NCI-H1694 (cell line): ENCODE results near the gene GMFB.

Experiments used
- DNase-seq: peaks from one replicate; lab custom pipeline; 2025; lab: John Stamatoyannopoulos, UW

GMFB gene

DNA sequence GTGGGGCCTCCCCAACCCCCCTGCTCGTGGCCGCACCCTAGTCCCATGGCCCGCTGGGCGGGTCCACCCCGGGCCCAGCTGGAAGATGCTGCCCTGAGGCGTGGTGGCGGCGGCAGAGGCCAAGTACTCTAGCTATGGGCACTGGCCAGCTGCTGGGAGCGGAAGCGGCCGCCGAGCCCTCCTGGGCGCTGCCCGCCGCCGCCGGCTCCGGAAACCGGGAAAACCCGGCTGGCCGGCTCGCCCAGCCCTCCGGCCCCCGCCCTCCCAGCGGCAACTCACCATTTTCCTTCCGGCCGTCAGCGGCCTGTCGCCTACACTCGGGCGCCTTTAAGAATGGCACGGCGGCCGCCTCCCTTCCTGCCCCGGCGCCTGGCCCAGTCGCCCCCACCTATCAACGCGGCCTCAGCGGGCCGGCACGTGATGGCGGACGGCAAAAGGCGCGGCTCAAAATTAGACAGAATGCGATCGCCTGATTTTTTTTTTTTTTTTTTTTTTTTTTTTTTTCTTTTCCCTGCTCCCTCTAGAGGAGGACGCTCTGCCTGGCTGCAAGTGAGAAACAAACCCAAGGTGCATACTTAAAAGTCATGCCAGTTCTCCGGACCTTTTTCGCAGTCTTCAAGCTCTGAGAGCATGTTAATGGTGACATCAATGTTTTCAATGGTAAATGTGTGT, at the start of gene GMFB:
Gene GMFB (minus strand): TSS at position 335 of the 672 bp plus-strand sequence. CDS start 53 bp downstream, at position 282.
- peak; percentile 73 for DNase-seq

DNA sequence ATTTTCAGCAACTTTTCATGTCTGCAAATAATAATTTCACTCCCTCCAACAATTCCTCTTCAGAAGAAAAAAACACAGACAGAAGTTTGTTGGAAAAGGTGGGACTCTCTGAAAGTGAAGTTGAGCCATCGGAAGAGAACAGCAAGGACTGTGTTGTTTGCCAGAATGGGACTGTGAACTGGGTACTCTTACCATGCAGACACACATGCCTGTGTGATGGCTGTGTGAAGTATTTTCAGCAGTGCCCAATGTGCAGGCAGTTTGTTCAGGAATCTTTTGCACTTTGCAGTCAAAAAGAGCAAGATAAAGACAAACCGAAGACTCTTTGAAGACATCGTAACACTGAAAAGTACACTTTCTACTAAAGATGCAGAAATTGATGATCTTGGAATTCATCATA, 49.3 kb upstream of the GMFB start:
- no peak for DNase-seq

DNA sequence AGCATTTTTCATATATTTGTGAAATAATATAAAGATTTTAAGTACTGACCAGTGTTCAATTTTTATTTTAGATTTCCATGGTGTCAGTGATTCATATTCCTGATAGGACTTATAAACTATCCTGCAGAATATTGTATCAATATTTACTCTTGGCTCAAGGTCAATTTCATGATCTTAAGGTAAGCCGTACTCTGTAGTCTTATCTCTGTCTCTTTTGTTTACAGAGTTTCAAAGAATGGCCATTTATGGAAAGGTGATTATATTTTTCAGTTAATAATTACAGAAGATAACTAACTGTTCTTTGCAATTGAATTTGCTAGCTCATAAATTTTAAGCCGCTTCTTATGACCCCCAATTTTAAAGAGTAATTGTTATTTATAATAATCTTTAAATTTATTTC, 48.9 kb upstream of the GMFB start:
- no peak for DNase-seq

DNA sequence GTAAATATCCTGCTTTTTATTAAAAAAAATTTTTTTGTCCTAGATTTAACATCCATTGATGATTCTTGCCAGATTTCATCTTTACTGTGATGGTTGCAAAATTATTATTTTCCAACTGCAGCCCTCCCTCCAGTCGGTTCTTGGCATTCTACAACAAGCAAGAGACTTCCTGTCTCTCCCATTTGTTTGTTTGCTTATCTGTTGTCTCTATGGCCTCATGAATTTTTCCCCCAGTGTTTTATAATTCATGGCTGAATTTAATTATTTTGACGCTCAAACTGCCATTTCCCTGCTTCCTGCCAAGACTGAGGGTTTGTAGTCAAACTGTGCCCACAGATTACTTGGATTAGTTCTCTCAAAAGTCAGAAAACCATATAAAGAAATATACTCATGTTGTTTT, 46.9 kb upstream of the GMFB start:
- DNase-seq, result no peak

DNA sequence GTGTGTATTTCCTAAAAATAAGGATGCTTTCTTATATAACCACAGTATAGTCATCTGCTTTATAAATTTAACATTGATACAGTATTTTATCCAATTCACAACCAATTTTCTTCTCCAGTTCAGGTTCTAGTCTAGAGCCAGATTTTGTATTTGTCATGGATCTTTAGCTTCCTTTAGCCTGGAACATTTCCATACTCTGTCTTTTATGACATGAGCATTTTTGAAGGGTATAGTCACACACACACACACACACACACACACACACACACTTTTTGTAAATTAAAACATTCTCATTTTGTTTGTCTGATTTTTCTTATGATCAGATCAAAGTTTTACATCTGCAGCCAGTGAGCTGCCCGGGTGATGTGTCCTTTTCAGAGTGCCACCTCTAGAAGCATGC, 46.3 kb upstream of the GMFB start:
- DNase-seq, result no peak

DNA sequence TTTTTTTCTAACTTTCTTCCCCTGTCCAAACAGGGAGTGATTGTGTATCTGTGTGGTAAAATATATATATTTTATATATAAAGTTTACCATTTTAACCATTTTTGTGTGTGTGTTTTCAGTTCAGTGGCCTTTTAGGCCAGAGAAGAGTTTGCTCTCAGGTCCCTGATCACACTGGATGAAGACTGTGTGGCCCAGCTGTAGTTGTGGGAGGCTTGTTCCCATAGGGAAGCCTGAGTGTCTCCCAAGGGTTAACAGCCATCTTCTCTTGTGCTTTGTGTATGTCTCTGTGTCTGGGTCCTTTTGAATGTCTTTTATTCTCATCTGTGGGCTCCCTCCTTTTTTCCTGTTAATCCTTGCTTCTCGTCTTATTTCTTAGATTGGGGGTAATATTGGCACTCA, 44.3 kb upstream of the GMFB start:
- DNase-seq, result no peak

DNA sequence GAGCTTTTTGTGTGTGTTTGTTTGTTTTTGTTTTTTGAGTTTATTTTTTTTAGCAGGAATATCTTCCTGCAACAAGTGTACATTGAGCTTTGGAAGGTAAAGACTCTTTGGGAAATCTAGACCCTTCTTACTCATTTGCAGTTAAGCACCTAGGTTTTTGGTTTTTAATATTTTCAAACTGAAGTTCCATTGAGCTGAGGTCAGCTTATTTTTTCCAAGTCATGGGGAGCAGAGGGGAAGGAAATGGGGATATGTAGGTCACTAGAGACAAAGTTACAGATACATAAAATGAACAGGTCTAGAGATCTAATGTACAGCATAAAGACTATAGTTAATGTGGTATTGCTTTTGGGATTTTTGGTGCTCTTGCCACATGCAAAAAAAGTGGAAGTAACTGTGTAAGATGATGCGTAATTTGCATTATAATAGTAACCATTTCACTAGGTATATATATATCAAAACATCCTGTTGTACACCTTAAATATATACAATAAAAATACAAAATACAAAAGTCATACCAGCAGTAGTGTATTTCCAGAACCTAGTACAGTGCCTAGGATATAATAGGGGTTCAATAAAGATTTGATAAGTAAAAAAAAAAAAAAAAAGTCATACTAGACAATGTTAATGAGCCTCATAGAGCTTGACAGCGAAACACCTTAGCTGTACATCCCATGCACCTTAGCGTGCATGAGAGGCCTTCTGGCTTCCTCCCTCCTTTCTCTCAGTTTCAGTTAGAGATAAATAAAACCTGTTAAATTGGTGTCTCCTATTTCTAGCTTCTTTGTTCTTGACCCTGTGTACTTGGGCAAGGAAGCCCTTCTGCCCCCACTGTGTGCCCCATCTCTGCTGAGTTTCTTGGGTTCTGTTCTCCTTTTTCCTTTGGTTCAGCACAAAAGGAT, 43.6 kb upstream of the GMFB start:
- DNase-seq, result no peak

DNA sequence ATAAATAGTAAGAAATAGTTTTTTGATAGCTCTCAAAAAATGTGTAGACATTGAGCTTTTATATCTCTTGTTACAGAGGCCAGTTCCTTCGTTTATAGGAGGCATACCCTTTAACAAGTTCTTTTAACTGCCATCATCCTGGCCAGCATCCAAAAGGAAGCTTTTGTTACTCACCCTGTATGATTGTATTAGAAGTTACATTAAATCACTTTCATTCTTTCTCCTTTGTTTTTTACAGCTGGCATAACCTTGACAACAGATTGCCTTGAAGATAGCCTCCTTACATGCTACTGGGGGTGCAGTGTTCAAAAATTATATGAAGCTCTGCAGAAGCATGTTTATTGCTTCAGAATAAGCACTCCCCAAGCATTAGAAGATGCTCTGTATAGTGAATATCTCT, 41.0 kb upstream of the GMFB start:
- no peak for DNase-seq

DNA sequence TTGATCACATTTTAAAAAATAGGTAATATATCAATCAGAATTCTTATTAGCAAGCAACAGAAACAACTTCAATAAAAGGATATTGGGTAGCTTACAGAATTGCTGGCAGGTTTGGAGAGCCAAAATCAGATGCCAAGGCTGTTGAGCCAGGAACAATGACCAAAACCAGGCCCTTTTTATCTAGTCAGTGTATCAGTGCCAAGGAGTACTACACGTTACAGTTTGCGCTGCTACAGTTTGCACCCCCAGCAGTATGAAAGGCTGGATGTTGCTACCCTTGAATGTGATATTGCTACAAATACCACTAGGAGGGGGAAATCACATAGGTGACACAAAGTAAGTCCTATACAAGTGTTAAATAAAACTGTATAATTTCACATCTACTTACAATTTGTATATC, 40.2 kb upstream of the GMFB start:
- no peak for DNase-seq

DNA sequence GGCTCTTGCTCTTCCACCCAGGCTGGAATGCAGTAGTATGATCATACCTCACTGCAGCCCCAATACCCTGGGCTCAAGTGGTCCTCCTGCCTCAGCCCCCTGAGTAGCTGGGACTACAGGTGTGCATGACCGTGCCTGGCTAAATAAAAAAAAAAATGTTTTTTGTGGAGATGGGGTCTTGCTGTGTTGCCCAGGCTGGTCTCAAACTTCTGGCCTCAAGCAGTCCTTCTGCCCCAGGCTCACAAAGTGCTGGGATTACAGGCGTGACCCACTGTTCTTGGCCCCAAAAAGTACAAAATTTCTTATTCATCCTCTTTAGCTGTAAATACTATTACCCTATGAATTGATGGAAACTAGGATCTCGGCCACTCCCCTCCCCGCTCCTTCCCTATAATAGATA, 35.6 kb upstream of the GMFB start:
- DNase-seq, result no peak

DNA sequence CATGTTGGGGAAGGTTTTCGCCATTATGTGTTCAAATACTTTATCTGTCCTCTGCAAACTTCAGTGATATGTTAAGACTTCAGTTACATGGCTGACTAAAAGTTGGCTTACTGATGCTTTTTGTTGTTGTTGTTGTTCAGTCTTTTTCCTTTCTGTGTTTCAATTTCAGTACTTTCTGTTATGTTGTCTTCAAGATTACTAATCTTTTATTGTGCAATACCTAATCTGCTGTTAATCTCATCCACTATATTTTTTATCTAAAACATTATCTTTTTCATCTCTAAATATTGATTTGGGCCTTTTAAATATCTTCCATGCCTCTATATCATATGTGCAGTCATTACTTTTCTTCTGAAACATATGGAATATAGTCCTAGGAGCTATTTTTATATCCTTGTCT, 27.9 kb upstream of the GMFB start:
- no peak for DNase-seq

DNA sequence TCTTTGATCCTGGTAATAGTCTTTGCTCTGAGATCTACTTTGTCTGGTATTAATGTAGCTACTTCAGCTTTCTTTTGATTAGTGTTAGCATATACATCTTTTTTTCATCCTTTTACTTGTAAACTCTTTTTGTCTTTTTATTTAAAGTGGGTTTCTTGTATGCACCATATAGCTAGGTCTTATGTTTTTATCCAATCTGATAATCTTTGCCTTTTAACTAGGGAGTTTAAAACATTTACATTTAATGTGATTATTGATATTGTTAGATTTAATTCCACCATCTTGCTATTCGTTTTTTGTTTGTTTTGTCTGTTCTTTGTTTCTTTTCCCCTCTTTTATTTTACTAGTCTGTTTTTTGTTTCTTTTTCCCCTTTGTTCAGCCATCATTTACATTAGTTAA, 26.9 kb upstream of the GMFB start:
- no peak for DNase-seq

DNA sequence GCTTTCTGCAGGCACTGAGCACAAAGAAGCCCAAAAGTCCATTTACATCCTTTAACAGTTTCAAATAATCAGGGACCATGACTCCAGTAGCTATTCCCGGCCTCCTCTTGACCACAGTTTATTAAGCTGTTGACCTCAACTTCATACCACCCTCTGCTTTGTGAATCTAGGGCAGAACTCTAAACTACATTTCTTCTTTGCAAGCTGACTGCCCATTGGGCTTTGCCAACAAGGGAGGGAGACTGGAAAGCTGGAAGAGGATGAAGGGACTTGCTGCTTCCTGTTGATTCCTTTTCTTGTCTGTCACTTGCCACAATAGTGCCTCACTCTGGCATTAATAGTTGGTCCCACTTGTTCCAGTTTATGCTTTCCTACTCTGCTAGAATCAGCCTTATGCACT, 23.6 kb upstream of the GMFB start:
- no peak for DNase-seq

DNA sequence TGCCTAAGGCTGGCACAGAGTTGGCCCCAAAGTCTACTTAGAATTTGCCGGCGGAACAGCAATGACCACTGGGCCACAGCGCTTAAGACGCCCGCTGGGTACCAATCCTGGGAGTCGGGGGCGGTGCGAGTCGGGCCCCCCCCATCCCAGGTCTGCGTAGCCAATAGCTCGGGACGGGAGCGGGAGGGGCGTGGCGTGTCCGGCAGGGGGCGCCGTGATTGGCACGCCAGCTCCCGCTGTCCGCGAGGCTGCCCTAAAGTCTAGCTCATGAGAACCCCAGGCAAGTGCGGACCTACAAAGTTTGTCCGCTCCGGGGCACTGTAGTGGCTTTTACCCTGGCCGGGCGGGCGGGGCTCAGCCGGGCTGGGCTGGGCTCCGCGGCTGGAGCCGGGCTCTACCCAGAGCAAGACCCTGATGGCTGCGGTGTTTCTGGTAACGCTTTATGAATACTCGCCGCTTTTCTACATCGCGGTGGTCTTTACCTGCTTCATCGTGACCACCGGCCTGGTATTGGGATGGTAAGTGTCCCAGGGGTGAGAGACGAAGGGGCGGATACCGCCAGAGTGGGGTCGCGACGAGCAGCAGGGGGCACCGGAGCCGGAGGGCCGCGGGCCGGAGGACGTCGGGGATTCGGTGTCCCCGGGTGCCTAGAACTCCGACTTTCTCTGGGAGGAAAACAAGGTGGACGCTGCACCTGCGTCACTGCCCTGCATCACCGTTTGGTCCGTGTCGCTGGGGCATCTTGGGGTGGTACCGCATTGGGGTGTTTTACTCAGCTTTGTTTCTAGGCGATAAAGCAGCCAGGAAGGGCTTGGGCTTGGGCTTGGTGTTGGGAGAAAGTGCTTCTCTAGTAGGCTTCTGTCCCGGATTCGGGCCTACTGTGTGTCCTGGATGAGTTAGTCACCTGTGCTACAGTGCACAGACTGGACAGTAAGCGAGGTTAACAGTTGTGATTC, 21.0 kb upstream of the GMFB start, which contains the start of gene CGRRF1:
Gene CGRRF1 (plus strand): TSS at position 361 of the 956 bp plus-strand sequence. CDS start 54 bp downstream, at position 415.
- DNase-seq, result peak; percentile 95

DNA sequence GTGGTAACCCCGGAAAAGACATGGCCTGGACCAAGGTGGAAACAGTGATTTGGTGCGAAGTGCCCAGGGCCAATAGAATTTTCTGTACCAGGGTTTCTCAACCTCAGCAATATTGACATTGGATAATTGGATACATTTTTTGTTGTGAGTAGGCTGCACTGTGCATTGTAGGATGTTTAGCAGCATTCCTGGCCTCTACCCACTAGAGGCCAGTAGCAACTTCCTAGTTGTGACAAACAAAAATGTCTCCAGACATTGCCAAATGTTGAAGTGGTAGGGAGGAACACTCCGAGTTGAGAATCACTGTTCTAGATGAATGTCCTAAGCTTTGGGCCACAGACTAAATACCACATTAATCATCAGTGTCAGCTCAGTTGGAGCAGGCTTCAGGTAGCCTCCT, 14.7 kb upstream of the GMFB start:
- no peak for DNase-seq

DNA sequence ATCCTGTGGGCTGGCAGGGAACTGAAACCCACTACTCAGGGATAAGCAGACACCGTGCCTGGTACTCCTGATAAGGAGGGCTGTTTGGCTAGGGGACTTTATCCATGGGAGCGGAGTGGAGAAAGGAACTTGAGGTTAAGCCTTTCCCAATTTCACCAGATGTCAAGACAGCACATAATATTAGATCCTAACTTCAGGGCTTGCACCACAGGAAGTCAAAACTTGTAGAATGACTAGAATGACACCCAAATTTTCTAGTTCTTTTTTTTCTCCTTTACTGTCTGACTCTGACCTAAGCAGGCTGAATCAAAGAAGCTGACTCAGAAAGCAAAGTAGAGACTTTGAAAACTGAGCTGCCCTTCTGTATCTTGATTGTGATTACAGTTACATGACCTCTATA, 13.8 kb upstream of the GMFB start:
- DNase-seq, result no peak

DNA sequence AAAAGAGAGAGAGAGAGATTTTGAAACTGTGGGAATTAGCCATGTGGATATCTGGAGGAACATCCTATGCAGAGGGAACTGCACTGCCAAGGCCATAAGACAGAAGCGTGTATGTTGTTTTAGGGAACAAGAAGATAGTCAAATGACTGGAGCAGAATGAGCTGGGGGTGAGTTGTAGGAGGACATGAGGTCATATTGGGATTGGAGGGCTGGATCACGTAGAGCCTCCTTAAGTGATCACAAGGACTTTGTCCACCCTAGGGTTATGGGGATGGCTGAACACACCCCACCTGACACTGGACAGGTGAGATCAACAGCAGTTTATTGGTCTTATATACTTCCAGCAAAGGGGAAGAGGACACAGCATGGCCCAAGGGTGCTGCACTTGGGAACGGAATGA, 12.7 kb upstream of the GMFB start:
- no peak for DNase-seq

DNA sequence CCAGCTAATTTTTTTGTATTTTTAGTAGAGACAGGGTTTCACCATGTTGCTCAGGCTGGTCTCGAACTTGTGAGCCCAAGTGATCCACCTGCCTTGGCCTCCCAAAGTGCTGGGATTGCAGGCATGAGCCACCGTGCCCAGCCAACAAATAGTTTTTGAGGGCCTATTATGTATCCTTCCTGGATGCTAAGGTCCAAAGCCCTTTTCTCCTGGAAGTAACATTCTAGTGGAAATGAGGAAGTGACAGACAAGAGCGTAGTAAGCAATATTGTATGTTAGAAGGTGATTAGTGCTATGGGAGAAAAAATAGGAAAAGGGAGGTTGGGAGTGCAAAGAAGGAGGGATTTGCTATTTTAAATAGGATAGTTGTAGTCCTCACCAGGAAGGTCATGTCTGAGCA, 12.0 kb upstream of the GMFB start:
- DNase-seq, result no peak

DNA sequence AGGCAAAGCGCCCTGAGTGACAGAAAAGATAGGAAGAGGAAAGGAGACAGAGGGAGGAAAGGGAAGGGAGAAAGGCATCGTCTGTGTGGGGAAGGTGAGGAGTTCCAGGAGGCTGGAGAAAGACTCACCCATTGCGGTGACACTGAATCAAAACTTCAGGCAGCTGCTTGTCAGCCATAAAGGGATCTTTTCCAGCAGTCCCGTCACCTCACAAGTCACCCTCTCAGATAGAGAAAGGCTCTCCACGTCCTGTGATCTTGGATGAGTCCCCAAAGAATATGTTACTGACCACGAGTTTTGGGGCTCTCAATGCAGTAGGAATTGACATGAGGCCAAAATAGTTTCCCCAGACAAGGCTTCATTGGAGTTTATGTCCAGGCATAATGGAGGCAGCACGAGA, 9.8 kb upstream of the GMFB start:
- no peak for DNase-seq

DNA sequence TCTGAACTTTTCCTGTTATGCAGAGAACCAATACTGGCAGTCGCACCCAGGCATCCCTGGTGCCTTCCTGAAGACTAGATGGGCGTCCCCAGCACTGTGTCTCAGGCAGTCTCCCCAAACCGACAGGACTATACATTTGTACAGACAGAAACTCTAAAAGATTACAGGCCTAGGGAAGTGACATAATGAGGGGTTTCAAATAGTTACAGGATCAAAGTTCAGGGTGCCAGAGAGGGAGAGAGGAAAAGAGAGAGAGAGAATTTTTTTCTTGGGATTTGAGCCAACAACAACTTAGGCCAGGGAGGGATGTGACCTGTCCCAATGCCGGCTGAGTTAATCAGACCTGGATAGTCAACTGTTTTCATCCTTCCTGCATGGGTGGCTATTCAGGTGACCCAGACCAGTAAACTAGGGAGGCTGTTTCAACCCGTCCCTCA, 9.3 kb upstream of the GMFB start:
- no peak for DNase-seq

DNA sequence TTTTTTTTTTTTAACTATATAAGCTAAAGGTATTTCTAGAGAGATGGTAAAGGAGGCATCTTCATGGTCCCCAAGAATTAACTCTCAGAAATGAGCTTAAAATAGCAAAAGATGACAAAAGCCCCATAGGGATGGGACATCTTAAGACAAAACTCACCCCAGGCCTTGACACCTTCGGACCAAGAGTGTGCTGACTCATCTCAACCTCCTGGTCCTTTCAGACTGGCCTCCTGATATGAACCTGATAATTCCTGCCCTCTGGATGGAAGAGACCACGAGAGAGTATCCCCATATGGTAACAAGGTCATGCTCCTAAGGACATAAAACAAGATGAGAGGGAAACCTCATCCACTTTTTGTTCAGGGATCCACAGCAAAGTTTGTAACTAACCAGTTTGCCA, 8.4 kb upstream of the GMFB start:
- no peak for DNase-seq

DNA sequence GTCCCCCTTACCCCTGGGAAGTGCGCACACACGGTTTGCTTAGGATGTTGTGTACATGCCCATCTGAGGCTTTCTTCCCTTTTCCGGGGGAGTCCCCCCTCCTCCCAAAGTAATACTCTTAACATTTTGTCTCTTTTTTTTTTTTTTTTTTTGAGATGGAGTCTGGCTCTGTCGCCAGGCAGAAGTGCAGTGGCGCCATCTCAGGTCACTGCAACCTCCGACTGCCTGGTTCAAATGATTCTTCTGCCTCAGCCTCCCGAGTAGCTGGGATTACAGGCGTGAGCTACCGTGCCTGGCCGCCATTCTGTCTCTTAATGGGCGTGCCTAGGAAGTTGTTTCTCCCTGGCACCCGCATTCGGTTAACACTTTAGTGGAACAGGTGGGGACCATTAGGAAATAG, 4.5 kb upstream of the GMFB start:
- DNase-seq, result no peak
